SU-DHL-6 (cell line): Measurements from ENCODE around the gene DBNDD1.

ENCODE experiments used
- CTCF ChIP-seq: fragments of 200-600 bp; sonication (generic); IDR thresholded peaks from one replicate; pipeline ENCODE4 v1.5.1; 2017; ENCODE audit warnings: antibody characterized with exemption, mild to moderate bottlenecking, low read length, moderate library complexity; ENCODE audit not compliant: insufficient read depth, poor library complexity, severe bottlenecking
- EZH2phosphoT487 ChIP-seq: fragments of 200-600 bp; sonication (generic), shearing (Covaris generic); conservative IDR thresholded peaks from 2 replicates; pipeline ENCODE4 v1.6.1; 2018; ENCODE audit warnings: mild to moderate bottlenecking, antibody characterized with exemption, low read length, moderate library complexity, mixed read lengths

GRCh38 chr16:90031931-90032673 is 12.8 kb upstream of the DBNDD1 start:
- TF ChIP-seq CTCF: no peak
- TF ChIP-seq EZH2phosphoT487: no peak
